Measurements from ENCODE around the gene SH2B3. TPM values are rescaled to one million over a fixed set of nuclear protein-coding genes. Genes with fewer than 3 reads are reported as not detected.

The SH2B3 gene
- total and polyA plus RNA-seq, 2 experiments from 2014 or later = 8.1 to 59.3 TPM

DNA sequence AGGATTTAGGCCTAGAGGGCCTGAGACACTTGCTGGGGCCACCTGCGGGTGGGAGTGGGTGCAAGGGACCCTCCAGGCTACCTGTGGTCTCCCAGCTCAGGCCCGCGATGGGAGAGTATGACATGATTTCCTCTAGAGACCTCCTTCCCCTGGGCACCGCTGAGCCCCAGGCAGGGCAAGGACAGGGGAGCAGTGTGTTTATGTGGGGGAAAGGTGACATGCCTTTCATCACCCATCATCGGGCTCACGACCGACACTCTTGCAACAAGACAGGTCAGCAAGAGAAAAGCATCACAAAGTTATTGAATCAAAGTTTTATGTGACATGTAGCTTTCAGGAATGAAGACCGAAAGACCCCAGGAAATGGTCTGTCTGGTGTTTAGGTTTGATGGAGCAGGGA lies 19.9 kb downstream of the SH2B3 start (continued):
- TF ChIP-seq, protein P1, sequence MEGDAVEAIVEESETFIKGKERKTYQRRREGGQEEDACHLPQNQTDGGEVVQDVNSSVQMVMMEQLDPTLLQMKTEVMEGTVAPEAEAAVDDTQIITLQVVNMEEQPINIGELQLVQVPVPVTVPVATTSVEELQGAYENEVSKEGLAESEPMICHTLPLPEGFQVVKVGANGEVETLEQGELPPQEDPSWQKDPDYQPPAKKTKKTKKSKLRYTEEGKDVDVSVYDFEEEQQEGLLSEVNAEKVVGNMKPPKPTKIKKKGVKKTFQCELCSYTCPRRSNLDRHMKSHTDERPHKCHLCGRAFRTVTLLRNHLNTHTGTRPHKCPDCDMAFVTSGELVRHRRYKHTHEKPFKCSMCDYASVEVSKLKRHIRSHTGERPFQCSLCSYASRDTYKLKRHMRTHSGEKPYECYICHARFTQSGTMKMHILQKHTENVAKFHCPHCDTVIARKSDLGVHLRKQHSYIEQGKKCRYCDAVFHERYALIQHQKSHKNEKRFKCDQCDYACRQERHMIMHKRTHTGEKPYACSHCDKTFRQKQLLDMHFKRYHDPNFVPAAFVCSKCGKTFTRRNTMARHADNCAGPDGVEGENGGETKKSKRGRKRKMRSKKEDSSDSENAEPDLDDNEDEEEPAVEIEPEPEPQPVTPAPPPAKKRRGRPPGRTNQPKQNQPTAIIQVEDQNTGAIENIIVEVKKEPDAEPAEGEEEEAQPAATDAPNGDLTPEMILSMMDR (conservative IDR thresholded peaks at IDR 0.05; ENCODE audit: low read depth in 2 of 2) = no peak
- no peak for TF ChIP-seq EZH2 (IDR thresholded peaks at IDR 0.05; ENCODE audit: low read depth, unreplicated experiment)
- TF ChIP-seq JUNB (IDR thresholded peaks at IDR 0.05; ENCODE audit: unreplicated experiment) = no peak
- TF ChIP-seq NANOG (IDR thresholded peaks at IDR 0.05; ENCODE audit: borderline replicate concordance) = no peak
- no peak for TF ChIP-seq CREB1 (CRISPR knock-in tag; IDR thresholded peaks at IDR 0.05; ENCODE audit: low read depth)
- TF ChIP-seq, protein P2, sequence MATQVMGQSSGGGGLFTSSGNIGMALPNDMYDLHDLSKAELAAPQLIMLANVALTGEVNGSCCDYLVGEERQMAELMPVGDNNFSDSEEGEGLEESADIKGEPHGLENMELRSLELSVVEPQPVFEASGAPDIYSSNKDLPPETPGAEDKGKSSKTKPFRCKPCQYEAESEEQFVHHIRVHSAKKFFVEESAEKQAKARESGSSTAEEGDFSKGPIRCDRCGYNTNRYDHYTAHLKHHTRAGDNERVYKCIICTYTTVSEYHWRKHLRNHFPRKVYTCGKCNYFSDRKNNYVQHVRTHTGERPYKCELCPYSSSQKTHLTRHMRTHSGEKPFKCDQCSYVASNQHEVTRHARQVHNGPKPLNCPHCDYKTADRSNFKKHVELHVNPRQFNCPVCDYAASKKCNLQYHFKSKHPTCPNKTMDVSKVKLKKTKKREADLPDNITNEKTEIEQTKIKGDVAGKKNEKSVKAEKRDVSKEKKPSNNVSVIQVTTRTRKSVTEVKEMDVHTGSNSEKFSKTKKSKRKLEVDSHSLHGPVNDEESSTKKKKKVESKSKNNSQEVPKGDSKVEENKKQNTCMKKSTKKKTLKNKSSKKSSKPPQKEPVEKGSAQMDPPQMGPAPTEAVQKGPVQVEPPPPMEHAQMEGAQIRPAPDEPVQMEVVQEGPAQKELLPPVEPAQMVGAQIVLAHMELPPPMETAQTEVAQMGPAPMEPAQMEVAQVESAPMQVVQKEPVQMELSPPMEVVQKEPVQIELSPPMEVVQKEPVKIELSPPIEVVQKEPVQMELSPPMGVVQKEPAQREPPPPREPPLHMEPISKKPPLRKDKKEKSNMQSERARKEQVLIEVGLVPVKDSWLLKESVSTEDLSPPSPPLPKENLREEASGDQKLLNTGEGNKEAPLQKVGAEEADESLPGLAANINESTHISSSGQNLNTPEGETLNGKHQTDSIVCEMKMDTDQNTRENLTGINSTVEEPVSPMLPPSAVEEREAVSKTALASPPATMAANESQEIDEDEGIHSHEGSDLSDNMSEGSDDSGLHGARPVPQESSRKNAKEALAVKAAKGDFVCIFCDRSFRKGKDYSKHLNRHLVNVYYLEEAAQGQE (IDR thresholded peaks at IDR 0.05; ENCODE audit: unreplicated experiment) = no peak
- TF ChIP-seq ZNF331 (CRISPR knock-in tag; IDR thresholded peaks at IDR 0.05; ENCODE audit: low read depth) = no peak

DNA sequence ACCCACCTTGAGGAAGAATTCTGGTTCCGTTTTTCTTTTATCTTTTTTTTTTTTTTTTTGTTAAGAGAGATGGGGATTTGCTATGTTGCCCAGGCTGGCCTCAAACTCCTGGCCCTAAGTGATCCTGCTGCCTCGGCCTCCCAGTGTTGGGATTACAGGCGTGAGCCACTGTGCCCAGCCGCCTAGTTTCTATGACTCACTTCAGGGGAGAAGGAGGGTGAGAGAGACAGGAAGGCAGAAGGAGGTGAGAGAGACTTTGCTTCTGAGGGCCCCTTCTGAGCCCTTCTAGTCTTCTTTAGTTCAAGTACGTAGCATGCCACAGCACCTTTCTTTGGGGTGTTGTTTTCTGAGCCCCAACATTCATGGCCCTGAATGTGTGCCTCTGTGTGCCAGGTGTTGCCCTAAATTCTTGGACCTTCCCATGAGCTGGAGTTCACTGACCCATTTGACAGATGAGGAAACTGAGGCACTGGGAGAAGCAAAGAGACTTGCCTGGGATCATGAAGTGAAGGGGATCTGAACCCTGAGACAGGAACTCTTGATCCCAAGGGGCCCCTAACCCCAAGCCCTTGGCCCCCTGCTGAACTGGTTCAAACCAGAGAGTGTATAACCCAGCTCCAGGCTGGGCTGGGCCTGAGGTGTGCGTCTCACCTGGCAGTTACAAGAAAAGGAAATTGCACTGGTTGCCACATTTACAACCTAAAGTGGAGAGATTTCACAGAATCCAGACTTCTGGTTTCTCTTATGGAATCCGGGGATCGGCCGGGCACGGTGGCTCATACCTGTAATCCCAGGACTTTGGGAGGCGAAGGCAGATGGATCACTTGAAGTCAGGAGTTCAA lies 20.8 kb downstream of the SH2B3 start:
- Histone ChIP-seq H4K20me1 (replicated peaks; ENCODE audit: insufficient read depth) (peaks cover 18% of the 10 kb centered on the region), H3K4me2 (no peak overlapping the region), H3K36me3 (ENCODE audit: insufficient read depth) (no peaks in the 10 kb centered on the region), H3K27me3 (ENCODE audit: insufficient read depth) (no peaks in the 10 kb centered on the region), H3K4me1 (ENCODE audit: insufficient read depth) (peaks cover 45% of the 10 kb centered on the region), H3K27ac (ENCODE audit: low read depth) (0 out of 2 replicates have a peak overlapping the region, but pooled peaks have one; percentile 59), H2AFZ (no peak overlapping the region), H3K9me2 (ENCODE audit: insufficient read depth) (no peaks in the 10 kb centered on the region), H3K79me2 (replicated peaks; ENCODE audit: insufficient read depth) (peaks cover 93% of the 10 kb centered on the region), H3F3A (replicated peaks; ENCODE audit: low read depth) (peaks cover 8% of the 10 kb centered on the region), H3K4me3 (no peak overlapping the region)
- Mint-ChIP-seq H3K4me1 (peaks cover 51% of the 10 kb centered on the region), H3K27me3 (ENCODE audit: insufficient read depth, low read depth, poor library complexity) (peaks cover 5% of the 10 kb centered on the region), H3K36me3 (ENCODE audit: low read depth) (peaks cover 27% of the 10 kb centered on the region; the same call in 2 of the 3 replicates), H3K27ac (no peak overlapping the region), H3K9me3 (no peaks in the 10 kb centered on the region), H3K4me3 (no peak overlapping the region)
- ATAC-seq (no peak), DNase-seq (ENCODE audit: low spot score) (no peak)
- TF ChIP-seq CREB1 (CRISPR knock-in tag; IDR thresholded peaks at IDR 0.05; ENCODE audit: low read depth) (no peak), EZH2phosphoT487 (IDR thresholded peaks at IDR 0.05; ENCODE audit: unreplicated experiment) (no peak)
- TF ChIP-seq, protein P2 (IDR thresholded peaks at IDR 0.05; ENCODE audit: unreplicated experiment) = no peak

Data from GM23338 (cell line).